T-helper 1 cell (primary cell): ENCODE measurements around the gene PMEL.
"Not testable (repeated sequence)": the region's sequence is repeated elsewhere in the genome, so short reads cannot be mapped to it uniquely, and the experiment has no call there.

ENCODE experiments used
- DNase-seq, 5 donors: peaks; one replicate each; pipeline ENCODE4 v3.0.0-alpha.2; 2012 to 2020

The PMEL gene

GRCh38 chr12:55940065-55940732, 25.6 kb downstream of the PMEL start:
- peak; percentile 58 to 82 (median 76) for DNase-seq

- DNase-seq, result peak in 1 of 5 donors; percentile 52
Observed at GRCh38 chr12:55938826-55939501, 26.9 kb downstream of the PMEL start.

GRCh38 chr12:55937981-55938380, 27.9 kb downstream of the PMEL start:
- DNase-seq, result no peak

GRCh38 chr12:55935738-55936151, 30.1 kb downstream of the PMEL start:
- DNase-seq, result peak in 3 of 5 donors; percentile 24 to 29 (median 25)

- DNase-seq, result no peak
Observed at GRCh38 chr12:55934773-55935172, 31.1 kb downstream of the PMEL start.

- DNase-seq, result no peak
Observed at GRCh38 chr12:55933799-55934742, 31.8 kb downstream of the PMEL start.

GRCh38 chr12:55933169-55933798, 32.6 kb downstream of the PMEL start:
- DNase-seq, result no peak

GRCh38 chr12:55932551-55932910, 33.3 kb downstream of the PMEL start:
- peak in 2 of 5 donors; percentile 26 to 71 for DNase-seq

GRCh38 chr12:55931780-55932550, 33.9 kb downstream of the PMEL start:
- peak in 2 of 5 donors; percentile 31 to 35 for DNase-seq

- DNase-seq, result no peak
Observed at GRCh38 chr12:55931317-55931779, 34.5 kb downstream of the PMEL start.

GRCh38 chr12:55930771-55931316, 35.0 kb downstream of the PMEL start, which contains the start of gene DGKA:
Gene DGKA, plus strand, starts transcription at chr12:55931162. Its CDS starts 5,342 bp downstream, at chr12:55936504.
- peak; percentile 38 to 90 (median 61) for DNase-seq

GRCh38 chr12:55929306-55929791, 36.5 kb downstream of the PMEL start:
- peak; percentile 71 to 92 (median 82) for DNase-seq

- DNase-seq, result peak; percentile 31 to 93 (median 52)
Observed at GRCh38 chr12:55927588-55928502, 38.0 kb downstream of the PMEL start, which contains the start of gene PYM1. Gene PYM1, minus strand, starts transcription at chr12:55927894. Its CDS starts 133 bp downstream, at chr12:55927761.

GRCh38 chr12:55926738-55927587, 38.9 kb downstream of the PMEL start:
- peak; percentile 80 to 98 (median 86) for DNase-seq

- DNase-seq, result peak in 1 of 5 donors; percentile 41
Observed at GRCh38 chr12:55925870-55926737, 39.7 kb downstream of the PMEL start.

- DNase-seq, result no peak
Observed at GRCh38 chr12:55925371-55925770, 40.5 kb downstream of the PMEL start.

- not testable (repeated sequence) for DNase-seq
Observed at GRCh38 chr12:55923648-55924047, 42.2 kb downstream of the PMEL start.

- no peak for DNase-seq
Observed at GRCh38 chr12:55922126-55922525, 43.7 kb downstream of the PMEL start.
